ENCODE data around the gene SOX9. TPM values are rescaled to one million over a fixed set of nuclear protein-coding genes. Genes with fewer than 3 reads are reported as not detected.

SOX9 gene
- polyA plus RNA-seq, 2 of the 4 experiments (the other 2 are of a cell fraction): 6.7 to 12.3 TPM

DNA sequence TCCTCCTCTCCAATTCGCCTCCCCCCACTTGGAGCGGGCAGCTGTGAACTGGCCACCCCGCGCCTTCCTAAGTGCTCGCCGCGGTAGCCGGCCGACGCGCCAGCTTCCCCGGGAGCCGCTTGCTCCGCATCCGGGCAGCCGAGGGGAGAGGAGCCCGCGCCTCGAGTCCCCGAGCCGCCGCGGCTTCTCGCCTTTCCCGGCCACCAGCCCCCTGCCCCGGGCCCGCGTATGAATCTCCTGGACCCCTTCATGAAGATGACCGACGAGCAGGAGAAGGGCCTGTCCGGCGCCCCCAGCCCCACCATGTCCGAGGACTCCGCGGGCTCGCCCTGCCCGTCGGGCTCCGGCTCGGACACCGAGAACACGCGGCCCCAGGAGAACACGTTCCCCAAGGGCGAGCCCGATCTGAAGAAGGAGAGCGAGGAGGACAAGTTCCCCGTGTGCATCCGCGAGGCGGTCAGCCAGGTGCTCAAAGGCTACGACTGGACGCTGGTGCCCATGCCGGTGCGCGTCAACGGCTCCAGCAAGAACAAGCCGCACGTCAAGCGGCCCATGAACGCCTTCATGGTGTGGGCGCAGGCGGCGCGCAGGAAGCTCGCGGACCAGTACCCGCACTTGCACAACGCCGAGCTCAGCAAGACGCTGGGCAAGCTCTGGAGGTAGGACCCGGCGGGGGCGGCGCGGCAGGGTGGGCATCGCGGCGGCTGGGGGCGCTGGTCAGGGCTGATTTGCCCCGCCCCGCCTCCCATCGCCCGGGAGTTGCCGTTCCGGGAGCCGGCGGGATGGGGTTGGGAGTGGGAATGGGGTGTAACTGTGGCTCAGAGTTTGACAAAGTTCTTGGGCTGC lies 567 bp downstream of the SOX9 start:
- DNase-seq (ENCODE audit: low read depth in 1 of 2, low spot score in 1 of 2): peak; percentile 60 to 64
- CTCF ChIA-PET: interaction anchor here (0.7 to 5.3 kb wide), 17 partner anchors 10 to 1355 kb away, joined by 3 to 47 read pairs (median 5); no protein-coding TSS in a partner anchor
- Histone ChIP-seq H3K4me1 (peaks cover 49% of the 10 kb centered on the region), H3K9me3 (no peaks in the 10 kb centered on the region), H3K4me2 (peak overlapping the region; percentile 96), H3K27ac (peak overlapping the region; percentile 81 to 90), H3K4me3 (peak overlapping the region; percentile 82)
- ATAC-seq: peak; percentile 37 to 54
- FAIRE-seq: no peak
- 2% methylated on average over 40 of the region's 88 CpGs for WGBS (ENCODE audit: missing lambda C conversion rate)
- POLR2A ChIA-PET: interaction anchor here (0.5 to 1.9 kb wide), 29 partner anchors 14 to 1481 kb away, joined by 3 to 11 read pairs (median 5); no protein-coding TSS in a partner anchor
- TF ChIP-seq TP53 (CRISPR knock-in tag; IDR thresholded peaks at IDR 0.05): no peak
- peak; percentile 50; the same call in 1 of the 3 replicates for TF ChIP-seq SMC3 (IDR thresholded peaks at IDR 0.05)
- peak in 1 of 2 experiments; percentile 12; a peak in 3 of 5 replicates for TF ChIP-seq RAD21 (conservative IDR thresholded peaks at IDR 0.05 in 1 of 2, IDR thresholded peaks at IDR 0.05 in 1 of 2)
- TF ChIP-seq, protein P1, sequence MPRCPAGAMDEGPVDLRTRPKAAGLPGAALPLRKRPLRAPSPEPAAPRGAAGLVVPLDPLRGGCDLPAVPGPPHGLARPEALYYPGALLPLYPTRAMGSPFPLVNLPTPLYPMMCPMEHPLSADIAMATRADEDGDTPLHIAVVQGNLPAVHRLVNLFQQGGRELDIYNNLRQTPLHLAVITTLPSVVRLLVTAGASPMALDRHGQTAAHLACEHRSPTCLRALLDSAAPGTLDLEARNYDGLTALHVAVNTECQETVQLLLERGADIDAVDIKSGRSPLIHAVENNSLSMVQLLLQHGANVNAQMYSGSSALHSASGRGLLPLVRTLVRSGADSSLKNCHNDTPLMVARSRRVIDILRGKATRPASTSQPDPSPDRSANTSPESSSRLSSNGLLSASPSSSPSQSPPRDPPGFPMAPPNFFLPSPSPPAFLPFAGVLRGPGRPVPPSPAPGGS (IDR thresholded peaks at IDR 0.05): no peak
- no peak for TF ChIP-seq KDM5A (IDR thresholded peaks at IDR 0.05)
- peak; percentile 50; the same call in 1 of the 2 replicates for TF ChIP-seq PHF8 (IDR thresholded peaks at IDR 0.05; ENCODE audit: borderline replicate concordance, low read depth)
- peak; percentile 47 for TF ChIP-seq E2F6 (IDR thresholded peaks at IDR 0.05; ENCODE audit: borderline replicate concordance, low read depth)
- TF ChIP-seq HDAC2 (IDR thresholded peaks at IDR 0.05): peak; percentile 16; the same call in 1 of the 2 replicates
- TF ChIP-seq JUN (IDR thresholded peaks at IDR 0.05): peak in 1 of 2 experiments; percentile 15; a peak in 2 of 5 replicates
- TF ChIP-seq CTCF (IDR thresholded peaks at IDR 0.05): 0 out of 3 replicates have a peak, but pooled peaks have one; percentile 14
- no peak for TF ChIP-seq RNF2 (IDR thresholded peaks at IDR 0.05; ENCODE audit: borderline replicate concordance, low read depth)
- TF ChIP-seq NPAS2 (CRISPR knock-in tag; IDR thresholded peaks at IDR 0.05; ENCODE audit: borderline replicate concordance): no peak
- TF ChIP-seq MAX (IDR thresholded peaks at IDR 0.05): peak; percentile 61

GRCh38 chr17:72122010-72122764 lies 1.4 kb downstream of the SOX9 start:
- Histone ChIP-seq H3K4me1 (peaks cover 57% of the 10 kb centered on the region), H3K4me2 (peak overlapping the region; percentile 96), H3K27ac (peak overlapping the region; percentile 81 to 90), H3K9me3 (no peaks in the 10 kb centered on the region), H3K4me3 (peak overlapping the region; percentile 82)
- CTCF ChIA-PET: interaction anchor here (0.8 to 5.3 kb wide), 11 partner anchors 9 to 1355 kb away, joined by 3 to 47 read pairs (median 5); no protein-coding TSS in a partner anchor
- POLR2A ChIA-PET: interaction anchor here (0.7 to 1.9 kb wide), 5 partner anchors 14 to 344 kb away, joined by 3 to 9 read pairs (median 6); no protein-coding TSS in a partner anchor
- 42% methylated on average over 36 of the region's 36 CpGs for WGBS (ENCODE audit: missing lambda C conversion rate)
- ATAC-seq: peak in 1 of 2 experiments; percentile 4; a peak in 3 of 6 replicates
- FAIRE-seq: no peak
- peak in 1 of 2 experiments; percentile 65 for DNase-seq (ENCODE audit: low read depth in 1 of 2, low spot score in 1 of 2)
- TF ChIP-seq RARB (CRISPR knock-in tag; IDR thresholded peaks at IDR 0.05) (no peak), JUN (IDR thresholded peaks at IDR 0.05) (no peak), SREBF2 (IDR thresholded peaks at IDR 0.05) (no peak), FOSL2 (IDR thresholded peaks at IDR 0.05) (no peak), FOSL2 (CRISPR knock-in tag; IDR thresholded peaks at IDR 0.05) (no peak), ELK1 (IDR thresholded peaks at IDR 0.05; ENCODE audit: low read depth, low read length) (no peak), PHF8 (IDR thresholded peaks at IDR 0.05; ENCODE audit: borderline replicate concordance, low read depth) (no peak), EHF (CRISPR knock-in tag; IDR thresholded peaks at IDR 0.05) (no peak), NFE2L2 (conservative IDR thresholded peaks at IDR 0.05; ENCODE audit: low read length) (no peak), BHLHE40 (IDR thresholded peaks at IDR 0.05; ENCODE audit: low read depth, low read length) (no peak), E2F6 (IDR thresholded peaks at IDR 0.05; ENCODE audit: borderline replicate concordance, low read depth) (no peak)
- TF ChIP-seq, protein P1 (IDR thresholded peaks at IDR 0.05): no peak

All from A549 (cell line).